NCI-H1436 treated with DMSO at 0.1 percent for 48 hours (cell line): ENCODE data around the gene FUBP1.
"Not testable (repeated sequence)": the region's sequence is repeated elsewhere in the genome, so short reads cannot be mapped to it uniquely, and the experiment has no call there.

ENCODE experiments used
- DNase-seq: peaks from one replicate; lab custom pipeline; 2025; lab: John Stamatoyannopoulos, UW

FUBP1 gene

GRCh38 chr1:77945345-77945744 is 33.5 kb downstream of the FUBP1 start:
- DNase-seq: no peak

GRCh38 chr1:77942400-77943140 is 36.3 kb downstream of the FUBP1 start:
- DNase-seq: no peak

GRCh38 chr1:77940921-77941570 is 37.8 kb downstream of the FUBP1 start:
- no peak for DNase-seq

GRCh38 chr1:77938651-77939050 is 40.2 kb downstream of the FUBP1 start:
- DNase-seq: no peak

- DNase-seq: no peak
Measured at GRCh38 chr1:77929806-77930205, 49.1 kb downstream of the FUBP1 start.

GRCh38 chr1:77927414-77927813 is 51.5 kb downstream of the FUBP1 start:
- DNase-seq: no peak

- no peak for DNase-seq
Measured at GRCh38 chr1:77926561-77927357, 52.1 kb downstream of the FUBP1 start.

- DNase-seq: no peak
Measured at GRCh38 chr1:77925956-77926355, 52.9 kb downstream of the FUBP1 start.

- no peak for DNase-seq
Measured at GRCh38 chr1:77925518-77925917, 53.4 kb downstream of the FUBP1 start.

GRCh38 chr1:77918918-77919317 is 60.0 kb downstream of the FUBP1 start:
- DNase-seq: not testable (repeated sequence)

GRCh38 chr1:77910116-77910515 is 68.8 kb downstream of the FUBP1 start:
- no peak for DNase-seq

GRCh38 chr1:77906624-77907023 is 72.2 kb downstream of the FUBP1 start:
- DNase-seq: no peak

GRCh38 chr1:77906019-77906545 is 72.8 kb downstream of the FUBP1 start:
- no peak for DNase-seq

GRCh38 chr1:77905603-77906002 is 73.3 kb downstream of the FUBP1 start:
- DNase-seq: no peak

- no peak for DNase-seq
Measured at GRCh38 chr1:77900687-77901293, 78.1 kb downstream of the FUBP1 start.

GRCh38 chr1:77899647-77900320 is 79.1 kb downstream of the FUBP1 start:
- DNase-seq: no peak
